K562 (cell line): Measurements from ENCODE around the gene TMEM141.

Experiments used
- CTCF ChIP-seq, 3 experiments: IDR thresholded peaks in 2 of 3; conservative IDR thresholded peaks in 1 of 3; 2 replicates each; pipeline ENCODE4 v1.5.1; 2011 to 2012; ENCODE audit warnings: low read length in 3 of 3, mild to moderate bottlenecking in 3 of 3, control low read depth in 2 of 3, improper control_type of control experiment in 1 of 3, inconsistent platforms in 1 of 3, low read depth in 1 of 3, mixed read lengths in 1 of 3, moderate library complexity in 1 of 3; ENCODE audit not compliant: insufficient read depth in 2 of 3
- POLR2A ChIP-seq: fragments of 450-650 bp; conservative IDR thresholded peaks from 2 replicates; pipeline ENCODE4 v1.6.1; 2016
- SETDB1 ChIP-seq: IDR thresholded peaks from one replicate; pipeline ENCODE4 v1.6.1; 2012; ENCODE audit warnings: low read length, control low read depth, inconsistent platforms

- TF ChIP-seq POLR2A (no peak), CTCF (IDR thresholded peaks at IDR 0.05 in 2 of 3, conservative IDR thresholded peaks at IDR 0.05 in 1 of 3; ENCODE audit: insufficient read depth in 2 of 3, low read depth in 1 of 3, low read length in 3 of 3) (no peak), SETDB1 (no peak)
Observed at GRCh38 chr9:136743639-136744211, 47.4 kb upstream of the TMEM141 start.
